Ovary (tissue), 9 donors: Measurements from ENCODE around the gene C4orf50. TPM values are rescaled to one million over a fixed set of nuclear protein-coding genes. Genes with fewer than 3 reads are reported as not detected.

Experiments used
- DNase-seq, 5 donors: peaks; one replicate each; pipeline ENCODE4 v3.0.0-alpha.2; 2019 to 2020
- H3K27ac ChIP-seq, 2 donors: fragments of 200-600 bp; one replicate each; pipeline versions ENCODE4 v1.5.1 to v1.8.0; 2019 to 2022
- H3K27me3 ChIP-seq: fragments of 200-600 bp; one replicate; pipeline ENCODE4 v1.8.0; 2022
- H3K36me3 ChIP-seq: fragments of 200-600 bp; sonication (generic); one replicate; pipeline ENCODE4 v1.5.1; 2019
- H3K4me1 ChIP-seq: one replicate; pipeline ENCODE4 v1.8.1; 2013; ENCODE audit warnings: mild to moderate bottlenecking, moderate library complexity; ENCODE audit not compliant: insufficient read depth
- H3K4me3 ChIP-seq: fragments of 200-600 bp; sonication (generic); one replicate; pipeline ENCODE4 v1.5.1; 2017
- H3K9me3 ChIP-seq, 2 donors: fragments of 200-600 bp in 1 of 2; sonication (generic) in 1 of 2; one replicate each; pipeline versions ENCODE4 v1.5.1 to v1.8.1; 2013 to 2019; ENCODE audit warnings: mild to moderate bottlenecking in 1 of 2, moderate library complexity in 1 of 2
- EP300 ChIP-seq: sonication (generic); formaldehyde crosslinking; IDR thresholded peaks from one replicate; pipeline ENCODE4 v1.6.1; 2017; ENCODE audit warnings: antibody characterized with exemption
- POLR2A ChIP-seq: fragments of 450-650 bp; IDR thresholded peaks from one replicate; pipeline ENCODE4 v1.6.1; 2017; ENCODE audit warnings: antibody characterized with exemption, mild to moderate bottlenecking, moderate library complexity
- WGBS, 3 donors: extraction: QIAGEN DNeasy Blood & Tissue Kit in 1 of 3; methylation state at CpG; one replicate each; pipeline versions ENCODE4 v1.1.5 to v1.1.7; 2013 to 2017; 5-methylcytosine and 5-hydroxymethylcytosine counted together
- intact Hi-C, 4 donors: fragments of 100-400 bp; cut with DNase I; formaldehyde crosslinking; loops; one replicate each; pipeline versions ENCODE4 v1.11.0 to v1.15.1; 2022 to 2023
- polyA plus RNA-seq, 2 donors: library from polyadenylated mRNA; stranded (reverse); fragments of 200-250 nt in 1 of 2; fragments of 350-450 nt in 1 of 2; fragmentation: Illumina TruSeq in 1 of 2; extraction: RNeasy Lipid Tissue Mini Kit (QIAGEN cat#74804) in 1 of 2; gene quantifications; one replicate each; pipeline ENCODE4 v1.2.3, GENCODE V29; 2013 to 2014
- total RNA-seq, 7 donors: library from RNA; depleted of rRNA in 2 of 7; stranded (reverse); fragments of >200 nt in 2 of 7; fragmentation: NEBNext Ultra II Directional in 3 of 7; extraction: Animal tissue kit (Norgen Biotek cat#: 25700) in 3 of 7; gene quantifications; one replicate each; pipeline versions ENCODE4 v1.1.0 to v1.2.4, GENCODE V29; 2016 to 2023
- TF ChIP-seq, protein P1 (sequence below), 3 donors: fragments of 450-650 bp in 2 of 3; fragments of 200-600 bp in 1 of 3; IDR thresholded peaks; one replicate each; pipeline versions ENCODE4 v1.5.1 to v1.8.0; 2016 to 2022; ENCODE audit warnings: antibody characterized with exemption in 3 of 3, mild to moderate bottlenecking in 1 of 3
- donor health status: DM: no; HTN: no; CAD: no; lungs with moderate emphysema.
- donor health status: DM: no; HTN: no; CAD: no.
- donor health status: Bipolar disorder and iron deficiency.
- donor health status: DM: yes; HTN: yes; CAD: no.
- donor health status: DM: no; HTN: no; CAD: no.
- donor health status: DM: yes; HTN: yes; CAD: no.

The C4orf50 gene
- total and polyA plus RNA-seq, 9 donors: 0.04 to 0.35 (median 0.12) TPM

DNA sequence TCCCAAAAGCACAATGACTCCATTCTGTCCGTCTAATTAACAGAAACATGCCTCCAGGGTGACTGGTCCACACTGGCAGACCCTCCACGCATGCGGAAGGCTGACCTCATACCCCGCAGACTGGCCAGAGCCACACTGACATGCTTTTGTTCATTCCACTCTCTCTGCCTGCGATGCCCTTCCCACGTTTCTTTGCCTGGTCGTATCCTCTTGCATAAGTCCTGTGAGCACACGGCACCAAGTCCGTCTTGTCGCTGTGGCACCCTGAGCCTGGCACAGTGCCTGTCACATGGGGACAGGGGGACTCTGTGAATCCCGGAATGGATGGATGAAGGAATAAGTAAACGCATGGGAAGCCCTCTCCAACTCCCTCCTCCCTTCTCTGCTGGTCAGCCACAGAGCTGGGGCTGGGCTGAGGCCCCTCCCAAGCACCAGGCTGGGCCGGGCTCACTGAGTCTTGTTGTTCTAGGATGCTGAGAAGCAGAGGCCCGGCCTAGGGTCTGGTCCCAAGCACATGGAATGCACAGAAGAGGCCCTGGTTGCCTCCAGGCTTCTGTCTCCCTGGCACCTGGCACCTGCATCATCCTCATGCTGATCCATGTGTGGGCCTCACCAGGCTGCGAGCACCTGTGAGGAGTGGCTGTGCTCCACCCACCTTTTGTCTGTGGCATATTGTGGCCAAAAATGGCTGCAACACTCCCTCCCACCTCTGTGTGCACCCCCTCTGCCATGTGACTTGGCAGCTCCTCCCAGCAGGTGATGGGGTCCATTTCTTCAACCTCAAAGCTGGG, 38.9 kb upstream of the C4orf50 start:
- TF ChIP-seq POLR2A (no peak), EP300 (no peak)
- TF ChIP-seq, protein P1, sequence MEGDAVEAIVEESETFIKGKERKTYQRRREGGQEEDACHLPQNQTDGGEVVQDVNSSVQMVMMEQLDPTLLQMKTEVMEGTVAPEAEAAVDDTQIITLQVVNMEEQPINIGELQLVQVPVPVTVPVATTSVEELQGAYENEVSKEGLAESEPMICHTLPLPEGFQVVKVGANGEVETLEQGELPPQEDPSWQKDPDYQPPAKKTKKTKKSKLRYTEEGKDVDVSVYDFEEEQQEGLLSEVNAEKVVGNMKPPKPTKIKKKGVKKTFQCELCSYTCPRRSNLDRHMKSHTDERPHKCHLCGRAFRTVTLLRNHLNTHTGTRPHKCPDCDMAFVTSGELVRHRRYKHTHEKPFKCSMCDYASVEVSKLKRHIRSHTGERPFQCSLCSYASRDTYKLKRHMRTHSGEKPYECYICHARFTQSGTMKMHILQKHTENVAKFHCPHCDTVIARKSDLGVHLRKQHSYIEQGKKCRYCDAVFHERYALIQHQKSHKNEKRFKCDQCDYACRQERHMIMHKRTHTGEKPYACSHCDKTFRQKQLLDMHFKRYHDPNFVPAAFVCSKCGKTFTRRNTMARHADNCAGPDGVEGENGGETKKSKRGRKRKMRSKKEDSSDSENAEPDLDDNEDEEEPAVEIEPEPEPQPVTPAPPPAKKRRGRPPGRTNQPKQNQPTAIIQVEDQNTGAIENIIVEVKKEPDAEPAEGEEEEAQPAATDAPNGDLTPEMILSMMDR (IDR thresholded peaks at IDR 0.05): no peak
- Histone ChIP-seq H3K4me3 (no peak overlapping the region), H3K4me1 (no peaks in the 10 kb centered on the region), H3K36me3 (no peaks in the 10 kb centered on the region), H3K27me3 (no peaks in the 10 kb centered on the region), H3K9me3 (peaks cover 0 to 3% of the 10 kb centered on the region in 2 donors), H3K27ac (no peak overlapping the region)
- DNase-seq: no peak
- intact Hi-C loops: no loop called here
- WGBS, 3 donors: 89 to 93% (median 92%) methylated on average over 15 of the region's 15 CpGs

DNA sequence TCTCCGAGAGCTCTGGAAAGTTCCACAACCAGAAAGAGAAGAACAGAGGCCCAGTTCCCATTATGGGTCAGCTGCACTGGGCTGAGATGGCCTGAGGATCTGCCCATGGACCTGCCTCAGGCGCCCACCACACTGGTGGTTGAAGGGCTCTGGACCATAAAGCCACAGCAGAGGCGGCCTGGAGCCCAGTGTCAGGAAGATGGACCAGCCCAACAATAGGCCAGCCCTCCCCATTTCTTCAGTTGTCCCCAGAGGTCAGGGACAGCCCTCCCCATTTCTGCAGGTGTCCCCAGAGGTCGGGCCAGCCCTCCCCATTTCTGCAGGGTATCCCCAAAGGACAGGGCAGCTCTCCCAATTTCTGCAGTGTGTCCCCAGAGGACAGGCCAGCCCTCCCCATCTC, 37.2 kb upstream of the C4orf50 start:
- DNase-seq: no peak
- Histone ChIP-seq H3K9me3 (peaks cover 0 to 3% of the 10 kb centered on the region in 2 donors), H3K27me3 (no peaks in the 10 kb centered on the region), H3K27ac (no peak overlapping the region), H3K4me3 (no peak overlapping the region), H3K4me1 (no peaks in the 10 kb centered on the region), H3K36me3 (no peaks in the 10 kb centered on the region)
- 85 to 95% (median 87%) methylated on average over 4 of the region's 4 CpGs for WGBS, 3 donors
- no peak for TF ChIP-seq POLR2A
- TF ChIP-seq EP300: no peak
- TF ChIP-seq, protein P1 (IDR thresholded peaks at IDR 0.05): no peak
- intact Hi-C loops: no loop called here

DNA sequence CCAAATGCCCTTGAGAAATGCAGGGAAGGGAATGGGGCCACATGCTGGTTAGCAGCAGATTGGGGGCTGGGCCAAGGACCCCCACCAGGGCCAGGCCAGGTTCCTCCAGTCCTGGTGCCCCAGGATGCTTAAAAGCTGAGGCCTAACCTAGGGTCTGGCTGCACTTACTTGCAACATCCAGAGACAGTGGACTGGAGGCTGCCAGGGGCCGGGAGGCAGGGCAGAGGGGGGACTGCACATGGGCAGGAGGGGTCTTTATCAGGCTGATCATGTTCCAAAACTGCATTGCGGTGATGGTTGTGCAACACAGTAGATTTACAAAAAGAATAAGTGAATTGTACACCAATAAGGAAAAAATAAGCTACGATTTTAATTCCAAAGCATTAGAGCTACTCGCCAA, 36.8 kb upstream of the C4orf50 start:
- Histone ChIP-seq H3K4me3 (no peak overlapping the region), H3K27me3 (no peaks in the 10 kb centered on the region), H3K36me3 (no peaks in the 10 kb centered on the region), H3K27ac (no peak overlapping the region), H3K4me1 (no peaks in the 10 kb centered on the region), H3K9me3 (peaks cover 0 to 3% of the 10 kb centered on the region in 2 donors)
- 94 to 97% (median 95%) methylated on average over 4 of the region's 4 CpGs for WGBS, 3 donors
- intact Hi-C loops: no loop called here
- TF ChIP-seq, protein P1 (IDR thresholded peaks at IDR 0.05): no peak
- TF ChIP-seq POLR2A: no peak
- no peak for TF ChIP-seq EP300
- DNase-seq: no peak

DNA sequence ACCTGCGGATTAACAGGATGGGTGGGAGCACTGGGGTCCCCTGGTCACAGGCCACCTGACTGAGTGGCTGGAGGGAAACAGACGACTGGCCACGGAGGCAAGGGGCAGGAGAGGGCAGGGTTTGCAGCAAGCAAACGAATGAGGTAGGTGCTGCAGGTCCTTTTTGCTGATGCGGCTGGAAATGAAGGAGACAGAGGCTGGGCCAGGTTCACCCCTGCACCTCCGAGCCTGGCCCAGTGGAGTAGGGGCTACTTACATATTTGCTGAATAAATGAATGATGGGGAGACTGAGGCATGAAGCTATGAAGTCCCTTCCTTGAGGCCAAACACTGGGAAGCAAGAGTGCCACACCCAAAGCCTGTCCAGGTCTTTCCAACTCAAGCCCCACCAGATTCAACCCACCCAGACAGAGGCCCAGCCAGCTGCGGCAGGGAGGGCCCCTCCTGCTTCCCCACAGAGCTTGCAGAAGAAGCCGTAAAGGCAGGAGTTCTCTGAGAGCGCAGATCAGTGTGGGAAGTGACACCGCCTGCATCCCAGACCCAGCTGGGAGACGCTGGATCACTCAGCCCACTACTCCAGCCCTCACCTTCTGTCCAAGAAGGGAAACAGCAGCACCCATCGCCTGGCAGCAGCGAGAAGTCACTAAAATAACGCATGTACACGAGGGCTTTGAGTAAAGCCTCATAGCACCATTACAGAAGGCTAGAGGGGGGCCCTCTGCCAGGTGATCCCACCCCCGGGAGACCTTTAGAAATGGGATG, 36.1 kb upstream of the C4orf50 start:
- H3K27me3 ChIP-seq: no peaks in the 10 kb centered on the region
- H3K36me3 ChIP-seq: no peaks in the 10 kb centered on the region
- H3K4me1 ChIP-seq: no peaks in the 10 kb centered on the region
- peaks cover 0 to 1% of the 10 kb centered on the region in 2 donors for H3K9me3 ChIP-seq
- intact Hi-C loops: no loop called here
- DNase-seq: no peak
- WGBS, 3 donors: 69 to 76% (median 70%) methylated on average over 16 of the region's 16 CpGs
- TF ChIP-seq EP300 (no peak), POLR2A (no peak)
- TF ChIP-seq, protein P1 (IDR thresholded peaks at IDR 0.05): no peak
- H3K4me3 ChIP-seq: no peak overlapping the region
- H3K27ac ChIP-seq: no peak overlapping the region
